A549 (cell line): Measurements from ENCODE around the gene APAF1. TPM values are rescaled to one million over a fixed set of nuclear protein-coding genes. Genes with fewer than 3 reads are reported as not detected.

Source experiments
- CBX2 ChIP-seq: fragments of 200-600 bp; sonication (generic); IDR thresholded peaks from 2 replicates; pipeline ENCODE4 v1.6.1; 2016; ENCODE audit warnings: low read depth, mild to moderate bottlenecking, borderline replicate concordance
- CBX8 ChIP-seq: fragments of 200-600 bp; sonication (generic); IDR thresholded peaks from 2 replicates; pipeline ENCODE4 v1.6.1; 2016
- NPAS2 ChIP-seq: fragments of 250-450 bp; sonication (Bioruptor Pico); IDR thresholded peaks from 2 replicates; pipeline ENCODE4 v1.8.0; 2022; ENCODE audit warnings: mild to moderate bottlenecking, moderate library complexity, borderline replicate concordance
- NR3C1 ChIP-seq: fragments of >200 bp; sonication (Bioruptor Twin); formaldehyde crosslinking; IDR thresholded peaks from 3 replicates; pipeline ENCODE4 v1.6.1; 2017
- TFCP2L1 ChIP-seq: fragments of 250-450 bp; sonication (Bioruptor Pico); IDR thresholded peaks from 2 replicates; pipeline ENCODE4 v1.5.0; 2021; ENCODE audit warnings: mild to moderate bottlenecking
- ZC3H11A ChIP-seq: fragments of 450-650 bp; IDR thresholded peaks from 2 replicates; pipeline ENCODE4 v1.6.1; 2014; ENCODE audit warnings: antibody characterized with exemption, mild to moderate bottlenecking
- polyA plus RNA-seq, 4 experiments: library from polyadenylated mRNA; depleted of rRNA in 3 of 4; stranded (reverse); fragments of >200 nt; fragmentation: RNase III in 1 of 4; extraction: RNeasy Plus Mini Kit Qiagen cat#74134 plus additional on column Dnase treatment in 1 of 4; gene quantifications; 2 replicates in 3 of 4; 3 replicates in 1 of 4; pipeline ENCODE4 v1.2.3, GENCODE V29; 2011 to 2017
- small RNA-seq, 6 experiments: library from RNA; depleted of rRNA; stranded (forward); fragments of <200 nt; gene quantifications; one replicate each; pipeline ENCODE3, GENCODE V24; 2012
- TF ChIP-seq, protein P1 (sequence below): fragments of 250-450 bp; sonication (Bioruptor Pico); IDR thresholded peaks from 2 replicates; pipeline ENCODE4 v1.5.0; 2020; ENCODE audit warnings: low read depth, mild to moderate bottlenecking, moderate library complexity

Gene APAF1
- polyA plus RNA-seq, 2 of the 4 experiments (the other 2 are of a cell fraction), result 13.2 to 15.7 TPM

DNA sequence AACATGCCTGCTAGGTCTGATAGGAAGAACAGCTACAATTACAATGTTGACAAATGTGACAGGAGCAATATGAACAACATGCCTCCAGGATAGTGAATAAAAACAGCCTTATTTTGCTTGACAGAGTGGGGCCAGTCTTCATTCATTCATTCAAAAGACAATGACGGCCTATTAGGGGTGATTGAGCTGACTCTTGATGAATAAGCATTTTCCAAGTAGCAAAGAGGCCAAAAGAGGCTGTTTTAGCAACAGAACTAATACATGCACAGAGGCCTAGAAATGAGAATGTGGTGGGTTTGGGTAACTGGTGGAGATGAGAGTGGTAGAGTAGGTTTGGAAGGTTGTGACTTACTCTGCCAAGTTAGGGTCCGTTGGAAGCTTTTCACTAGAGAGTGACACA, 138.3 kb downstream of the APAF1 start (continued):
- no peak for TF ChIP-seq CBX2
- no peak for TF ChIP-seq NPAS2
- TF ChIP-seq ZC3H11A, result no peak
- no peak for TF ChIP-seq TFCP2L1 (CRISPR knock-in tag)
- TF ChIP-seq, protein P1, sequence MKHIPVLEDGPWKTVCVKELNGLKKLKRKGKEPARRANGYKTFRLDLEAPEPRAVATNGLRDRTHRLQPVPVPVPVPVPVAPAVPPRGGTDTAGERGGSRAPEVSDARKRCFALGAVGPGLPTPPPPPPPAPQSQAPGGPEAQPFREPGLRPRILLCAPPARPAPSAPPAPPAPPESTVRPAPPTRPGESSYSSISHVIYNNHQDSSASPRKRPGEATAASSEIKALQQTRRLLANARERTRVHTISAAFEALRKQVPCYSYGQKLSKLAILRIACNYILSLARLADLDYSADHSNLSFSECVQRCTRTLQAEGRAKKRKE, result no peak
- no peak for TF ChIP-seq NR3C1
- TF ChIP-seq CBX8, result no peak

Small RNA genes within 50 kb of the gene (small RNA-seq; reads per million reads assigned to genes)
- gene SNORA53, result 4.9 to 176 (median 18.6) reads per million in 6 experiments

Other genes with a start within 250 kb of the APAF1 start
- 127 and 169 TPM in 2 replicates for gene TMPO, start 129.7 kb upstream of the APAF1 start, polyA plus RNA-seq (2011; rRNA removed)
- 88.9 to 101 TPM (median 100 TPM) in 3 replicates for gene TMPO, start 129.7 kb upstream of the APAF1 start, polyA plus RNA-seq (2017; fragmentation: RNase III; extraction: RNeasy Plus Mini Kit Qiagen cat#74134 plus additional on column Dnase treatment)
- 1,065 and 1,232 TPM in 2 replicates for gene SLC25A3, start 51.6 kb upstream of the APAF1 start, polyA plus RNA-seq (2011; rRNA removed)
- 755 to 799 TPM (median 790 TPM) in 3 replicates for gene SLC25A3, start 51.6 kb upstream of the APAF1 start, polyA plus RNA-seq (2017; fragmentation: RNase III; extraction: RNeasy Plus Mini Kit Qiagen cat#74134 plus additional on column Dnase treatment)
- gene IKBIP, start 502 bp upstream of the APAF1 start, polyA plus RNA-seq (2011; rRNA removed), result 41.1 and 67.6 TPM in 2 replicates
- 58.7 to 59.3 TPM (median 59.1 TPM) in 3 replicates for gene IKBIP, start 502 bp upstream of the APAF1 start, polyA plus RNA-seq (2017; fragmentation: RNase III; extraction: RNeasy Plus Mini Kit Qiagen cat#74134 plus additional on column Dnase treatment)